ENCODE data around the gene ELAVL4. TPM values are rescaled to one million over a fixed set of nuclear protein-coding genes. Genes with fewer than 3 reads are reported as not detected.

The ELAVL4 gene
- total and polyA plus RNA-seq, 8 donors, result 0.60 to 10.3 (median 1.4) TPM

- Histone ChIP-seq H3K4me1 (no peaks in the 10 kb centered on the region), H3K36me3 (no peaks in the 10 kb centered on the region), H3K9me3 (no peaks in the 10 kb centered on the region), H3K4me3 (no peak overlapping the region), H3K27me3 (no peaks in the 10 kb centered on the region), H3K27ac (no peak overlapping the region)
- no peak for FAIRE-seq
- 48 to 51% methylated on average over 2 of the region's 2 CpGs for WGBS, 2 donors
- TF ChIP-seq, protein P1, sequence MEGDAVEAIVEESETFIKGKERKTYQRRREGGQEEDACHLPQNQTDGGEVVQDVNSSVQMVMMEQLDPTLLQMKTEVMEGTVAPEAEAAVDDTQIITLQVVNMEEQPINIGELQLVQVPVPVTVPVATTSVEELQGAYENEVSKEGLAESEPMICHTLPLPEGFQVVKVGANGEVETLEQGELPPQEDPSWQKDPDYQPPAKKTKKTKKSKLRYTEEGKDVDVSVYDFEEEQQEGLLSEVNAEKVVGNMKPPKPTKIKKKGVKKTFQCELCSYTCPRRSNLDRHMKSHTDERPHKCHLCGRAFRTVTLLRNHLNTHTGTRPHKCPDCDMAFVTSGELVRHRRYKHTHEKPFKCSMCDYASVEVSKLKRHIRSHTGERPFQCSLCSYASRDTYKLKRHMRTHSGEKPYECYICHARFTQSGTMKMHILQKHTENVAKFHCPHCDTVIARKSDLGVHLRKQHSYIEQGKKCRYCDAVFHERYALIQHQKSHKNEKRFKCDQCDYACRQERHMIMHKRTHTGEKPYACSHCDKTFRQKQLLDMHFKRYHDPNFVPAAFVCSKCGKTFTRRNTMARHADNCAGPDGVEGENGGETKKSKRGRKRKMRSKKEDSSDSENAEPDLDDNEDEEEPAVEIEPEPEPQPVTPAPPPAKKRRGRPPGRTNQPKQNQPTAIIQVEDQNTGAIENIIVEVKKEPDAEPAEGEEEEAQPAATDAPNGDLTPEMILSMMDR (IDR thresholded peaks at IDR 0.05), result no peak
- no peak for DNase-seq
- intact Hi-C loops (cut with DNase I), result no loop called here
- ATAC-seq, result peak in 1 of 4 donors; percentile 23
Measured at GRCh38 chr1:50208315-50208714, 99.6 kb downstream of the ELAVL4 start.

DNA sequence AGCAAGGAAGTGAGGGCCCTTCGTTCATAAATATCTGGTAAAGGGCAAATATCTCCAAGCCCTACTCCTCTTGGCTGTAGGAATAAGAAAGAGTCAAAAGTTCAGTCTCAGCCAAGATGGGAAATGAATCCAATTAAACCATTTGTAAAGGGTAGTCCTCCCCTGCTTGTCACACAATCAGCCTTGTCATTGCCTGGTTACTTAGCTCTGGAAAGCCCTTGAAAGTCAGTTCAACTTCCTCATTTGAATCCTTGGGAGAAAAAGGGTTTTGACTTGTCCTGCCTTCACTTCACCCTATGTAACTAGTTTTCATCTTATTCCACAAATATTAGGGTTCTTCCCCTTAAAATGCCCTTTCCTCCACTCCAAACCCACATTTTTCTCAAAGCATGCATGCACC lies 100.0 kb downstream of the ELAVL4 start:
- FAIRE-seq, result no peak
- 39 to 40% methylated on average over 1 of the region's 1 CpG for WGBS, 2 donors
- Histone ChIP-seq H3K4me1 (no peaks in the 10 kb centered on the region), H3K9me3 (no peaks in the 10 kb centered on the region), H3K27ac (no peak overlapping the region), H3K4me3 (no peak overlapping the region), H3K27me3 (no peaks in the 10 kb centered on the region), H3K36me3 (no peaks in the 10 kb centered on the region)
- DNase-seq, result no peak
- ATAC-seq, result no peak
- intact Hi-C loops (cut with DNase I), result no loop called here
- TF ChIP-seq, protein P1 (IDR thresholded peaks at IDR 0.05), result no peak

- Histone ChIP-seq H3K4me3 (no peak overlapping the region), H3K9me3 (no peaks in the 10 kb centered on the region), H3K36me3 (no peaks in the 10 kb centered on the region), H3K27me3 (no peaks in the 10 kb centered on the region), H3K27ac (no peak overlapping the region), H3K4me1 (no peaks in the 10 kb centered on the region)
- WGBS, 2 donors, result 24 to 54% methylated on average over 1 of the region's 1 CpG
- intact Hi-C loops (cut with DNase I), result no loop called here
- ATAC-seq (no peak), DNase-seq (no peak), FAIRE-seq (no peak)
- TF ChIP-seq, protein P1 (IDR thresholded peaks at IDR 0.05), result no peak
Measured at GRCh38 chr1:50209749-50210148, 101.0 kb downstream of the ELAVL4 start.

- FAIRE-seq (no peak), ATAC-seq (no peak)
- WGBS, 2 donors, result 42 to 47% methylated on average over 3 of the region's 3 CpGs
Measured at GRCh38 chr1:50213505-50213904, 104.8 kb downstream of the ELAVL4 start.

DNA sequence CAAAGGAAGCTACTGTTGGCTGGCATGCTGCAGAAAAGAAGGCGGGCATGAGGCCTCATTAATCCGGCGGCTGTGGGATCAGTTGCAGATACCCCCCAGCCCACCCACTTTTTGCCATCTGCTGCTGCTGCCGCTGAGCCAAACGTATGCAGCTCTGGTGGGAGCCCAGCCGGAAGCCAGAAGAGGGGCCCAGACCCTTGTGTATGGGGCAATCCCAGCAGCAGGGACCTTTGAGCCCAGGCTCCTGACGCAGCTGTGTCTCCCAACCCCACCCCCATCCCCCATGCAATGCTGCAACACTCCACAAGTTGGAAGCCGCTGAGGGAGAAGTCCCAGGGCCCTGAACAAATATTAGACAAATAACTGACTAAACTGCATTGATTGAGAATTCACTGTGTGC lies 106.0 kb downstream of the ELAVL4 start:
- no peak for ATAC-seq
- no peaks in the 10 kb centered on the region for H3K27me3 ChIP-seq
- TF ChIP-seq, protein P1 (IDR thresholded peaks at IDR 0.05), result no peak
- no peaks in the 10 kb centered on the region for H3K4me1 ChIP-seq
- no peaks in the 10 kb centered on the region for H3K36me3 ChIP-seq
- no peaks in the 10 kb centered on the region for H3K9me3 ChIP-seq
- intact Hi-C loops (cut with DNase I), result no loop called here
- FAIRE-seq, result no peak
- no peak overlapping the region for H3K27ac ChIP-seq
- 36 to 47% methylated on average over 8 of the region's 8 CpGs for WGBS, 2 donors
- DNase-seq, result no peak
- H3K4me3 ChIP-seq, result no peak overlapping the region

More at GRCh38 chr1:50213505-50213904, 104.8 kb downstream of the ELAVL4 start:
- TF ChIP-seq, protein P1 (IDR thresholded peaks at IDR 0.05), result no peak
- Histone ChIP-seq H3K27me3 (no peaks in the 10 kb centered on the region), H3K27ac (no peak overlapping the region), H3K9me3 (no peaks in the 10 kb centered on the region), H3K36me3 (no peaks in the 10 kb centered on the region), H3K4me3 (no peak overlapping the region), H3K4me1 (no peaks in the 10 kb centered on the region)
- DNase-seq, result no peak
- intact Hi-C loops (cut with DNase I), result no loop called here
